IPS-20b (cell line): ENCODE measurements around the gene EVA1A.

Source experiments
- H3K27ac ChIP-seq: one replicate; pipeline ENCODE4 v1.5.1; 2013; ENCODE audit warnings: low read length
- H3K27me3 ChIP-seq: 2 replicates; pipeline ENCODE4 v1.6.1; 2013; ENCODE audit warnings: mild to moderate bottlenecking, low read length, inconsistent platforms; ENCODE audit not compliant: insufficient read depth
- H3K36me3 ChIP-seq: 2 replicates; pipeline ENCODE4 v1.6.1; 2013; ENCODE audit warnings: low read depth, mild to moderate bottlenecking, inconsistent platforms, low read length, moderate library complexity; ENCODE audit not compliant: insufficient read depth
- H3K4me1 ChIP-seq: 2 replicates; pipeline ENCODE4 v1.6.1; 2013; ENCODE audit warnings: mild to moderate bottlenecking, control low read depth, inconsistent platforms, low read length, moderate library complexity; ENCODE audit not compliant: insufficient read depth
- H3K4me3 ChIP-seq: 2 replicates; pipeline ENCODE4 v1.5.1; 2013; ENCODE audit warnings: mild to moderate bottlenecking, low read length, inconsistent platforms
- H3K9ac ChIP-seq: 2 replicates; pipeline ENCODE4 v1.6.1; 2013; ENCODE audit warnings: low read depth, mild to moderate bottlenecking, inconsistent platforms, low read length, moderate library complexity
- H3K9me3 ChIP-seq: 2 replicates; pipeline ENCODE4 v1.6.1; 2013; ENCODE audit warnings: mild to moderate bottlenecking, low read depth, low read length, inconsistent platforms; ENCODE audit not compliant: insufficient read depth

The EVA1A gene

GRCh38 chr2:75569546-75569945 lies 8.8 kb upstream of the EVA1A start:
- H3K4me3 ChIP-seq = no peak overlapping the region
- H3K36me3 ChIP-seq = no peaks in the 10 kb centered on the region
- H3K4me1 ChIP-seq = no peaks in the 10 kb centered on the region
- H3K9me3 ChIP-seq = no peaks in the 10 kb centered on the region
- H3K27ac ChIP-seq = no peak overlapping the region
- no peaks in the 10 kb centered on the region for H3K27me3 ChIP-seq
- H3K9ac ChIP-seq = no peak overlapping the region

- 0 out of 2 replicates have a peak, but pooled peaks cover 3% of the 10 kb centered on the region for H3K27me3 ChIP-seq
Measured at GRCh38 chr2:75568174-75568573, 7.4 kb upstream of the EVA1A start.

GRCh38 chr2:75565472-75566462 lies 5.0 kb upstream of the EVA1A start:
- Histone ChIP-seq H3K27ac (no peak overlapping the region), H3K27me3 (peaks cover 24% of the 10 kb centered on the region), H3K4me1 (peaks cover 7% of the 10 kb centered on the region), H3K36me3 (no peaks in the 10 kb centered on the region), H3K9me3 (no peaks in the 10 kb centered on the region), H3K9ac (no peak overlapping the region), H3K4me3 (no peak overlapping the region)

More at GRCh38 chr2:75568174-75568573, 7.4 kb upstream of the EVA1A start:
- Histone ChIP-seq H3K36me3 (no peaks in the 10 kb centered on the region), H3K4me1 (no peaks in the 10 kb centered on the region), H3K9me3 (no peaks in the 10 kb centered on the region), H3K27ac (no peak overlapping the region), H3K4me3 (no peak overlapping the region), H3K9ac (no peak overlapping the region)

- Histone ChIP-seq H3K9ac (no peak overlapping the region), H3K36me3 (no peaks in the 10 kb centered on the region), H3K27me3 (peaks cover 30% of the 10 kb centered on the region), H3K9me3 (no peaks in the 10 kb centered on the region), H3K4me1 (peaks cover 7% of the 10 kb centered on the region), H3K27ac (no peak overlapping the region), H3K4me3 (no peak overlapping the region)
Measured at GRCh38 chr2:75564713-75565359, 4.1 kb upstream of the EVA1A start.

GRCh38 chr2:75564026-75564688 lies 3.4 kb upstream of the EVA1A start:
- Histone ChIP-seq H3K27me3 (peaks cover 36% of the 10 kb centered on the region), H3K4me3 (no peak overlapping the region), H3K4me1 (peaks cover 7% of the 10 kb centered on the region), H3K36me3 (no peaks in the 10 kb centered on the region), H3K9me3 (no peaks in the 10 kb centered on the region), H3K9ac (no peak overlapping the region), H3K27ac (no peak overlapping the region)

- Histone ChIP-seq H3K9ac (no peak overlapping the region), H3K27ac (no peak overlapping the region), H3K36me3 (no peaks in the 10 kb centered on the region), H3K4me3 (no peak overlapping the region), H3K27me3 (peaks cover 41% of the 10 kb centered on the region), H3K9me3 (no peaks in the 10 kb centered on the region), H3K4me1 (peaks cover 7% of the 10 kb centered on the region)
Measured at GRCh38 chr2:75563591-75563990, 2.9 kb upstream of the EVA1A start.

- H3K27ac ChIP-seq = no peak overlapping the region
- peaks cover 42% of the 10 kb centered on the region for H3K27me3 ChIP-seq
- H3K9me3 ChIP-seq = no peaks in the 10 kb centered on the region
- peaks cover 7% of the 10 kb centered on the region for H3K4me1 ChIP-seq
- H3K36me3 ChIP-seq = no peaks in the 10 kb centered on the region
- H3K4me3 ChIP-seq = no peak overlapping the region
- no peak overlapping the region for H3K9ac ChIP-seq
Measured at GRCh38 chr2:75562513-75562864, 1.8 kb upstream of the EVA1A start.

GRCh38 chr2:75561566-75562512 lies 1.1 kb upstream of the EVA1A start:
- Histone ChIP-seq H3K9ac (peak overlapping the region; percentile 69; the same call in 1 of the 2 replicates), H3K27ac (no peak overlapping the region), H3K4me3 (peak overlapping the region; percentile 81), H3K4me1 (peaks cover 7% of the 10 kb centered on the region), H3K36me3 (no peaks in the 10 kb centered on the region), H3K27me3 (peaks cover 42% of the 10 kb centered on the region), H3K9me3 (no peaks in the 10 kb centered on the region)

GRCh38 chr2:75560022-75560767 lies 544 bp downstream of the EVA1A start:
- Histone ChIP-seq H3K9me3 (no peaks in the 10 kb centered on the region), H3K36me3 (no peaks in the 10 kb centered on the region), H3K4me3 (peak overlapping the region; percentile 81), H3K9ac (peak overlapping the region; percentile 69; the same call in 1 of the 2 replicates), H3K27ac (no peak overlapping the region), H3K27me3 (peaks cover 42% of the 10 kb centered on the region), H3K4me1 (peaks cover 13% of the 10 kb centered on the region)

GRCh38 chr2:75559680-75560021 lies 1.1 kb downstream of the EVA1A start:
- H3K9ac ChIP-seq = peak overlapping the region; percentile 69; the same call in 1 of the 2 replicates
- peak overlapping the region; percentile 81 for H3K4me3 ChIP-seq
- H3K27me3 ChIP-seq = peaks cover 42% of the 10 kb centered on the region
- H3K4me1 ChIP-seq = peaks cover 15% of the 10 kb centered on the region
- H3K9me3 ChIP-seq = no peaks in the 10 kb centered on the region
- no peak overlapping the region for H3K27ac ChIP-seq
- no peaks in the 10 kb centered on the region for H3K36me3 ChIP-seq
